HEK293T (cell line): ENCODE measurements around the gene DNAH14.

Source experiments
- CTBP1 ChIP-seq: fragments of 450-650 bp; IDR thresholded peaks from 2 replicates; pipeline ENCODE4 v1.6.1; 2016; ENCODE audit warnings: borderline replicate concordance
- L3MBTL2 ChIP-seq: fragments of 450-650 bp; conservative IDR thresholded peaks from 2 replicates; pipeline ENCODE4 v1.6.1; 2016; ENCODE audit warnings: mild to moderate bottlenecking
- ZNF384 ChIP-seq: fragments of 450-650 bp; IDR thresholded peaks from 2 replicates; pipeline ENCODE4 v1.6.1; 2016

DNA sequence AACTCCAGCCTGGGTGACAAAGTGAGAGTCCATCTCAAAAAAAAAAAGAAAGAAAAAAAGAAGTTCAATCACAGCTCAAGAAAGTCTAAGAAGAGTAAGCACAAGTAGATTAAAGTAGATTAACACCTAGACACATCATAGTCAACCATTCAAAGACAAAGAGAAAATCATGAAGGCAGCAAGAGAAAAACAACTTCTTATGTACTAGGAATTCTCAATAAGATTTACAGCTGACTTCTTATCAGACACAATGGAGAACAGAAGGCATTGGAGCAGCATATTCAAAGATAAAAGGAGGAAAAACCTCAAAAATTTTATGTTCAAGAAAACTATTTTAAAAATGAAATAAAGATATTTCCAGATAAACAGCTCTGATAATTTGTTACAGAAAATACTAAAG lies 351.1 kb downstream of the DNAH14 start:
- TF ChIP-seq CTBP1 = no peak
- TF ChIP-seq ZNF384 = no peak; the same call in 1 of the 2 replicates
- TF ChIP-seq L3MBTL2 = no peak
